T47D (cell line): ENCODE results near the gene DMWD.
"Not testable (repeated sequence)": the region's sequence is repeated elsewhere in the genome, so short reads cannot be mapped to it uniquely, and the experiment has no call there.

Experiments
- DNase-seq, 2 experiments: peaks; one replicate each; pipeline versions ENCODE4 v3.0.0 to v3.0.0-alpha.2; 2011 to 2012; ENCODE audit warnings: low read depth in 1 of 2, low spot score in 1 of 2
- JUND ChIP-seq: IDR thresholded peaks from 2 replicates; pipeline ENCODE4 v1.6.1; 2012; ENCODE audit warnings: low read depth
- in situ Hi-C: cut with HindIII; loops from 2 replicates; pipeline ENCODE4 v1.10.0; 2016; ENCODE audit warnings: low sequenced_read_pairs, low pct_unique_long_range_greater_than_20kb

DMWD gene

GRCh38 chr19:45805719-45806118, 13.1 kb upstream of the DMWD start:
- no peak for TF ChIP-seq JUND
- no peak for DNase-seq
- in situ Hi-C loops: no loop called here

DNA sequence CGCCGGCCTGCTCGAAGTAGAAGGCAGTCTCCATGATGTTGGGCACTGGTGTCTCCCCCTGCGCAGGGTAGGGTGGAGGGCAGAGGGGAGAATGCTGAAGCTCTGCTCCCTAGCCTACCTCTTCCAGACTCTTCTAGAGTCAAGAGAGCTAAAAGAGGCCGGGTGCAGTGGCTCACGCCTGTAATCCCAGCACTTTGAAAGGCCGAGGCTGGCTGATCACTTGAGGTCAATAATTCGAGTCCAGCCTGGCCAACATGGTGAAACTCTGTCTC, 12.2 kb upstream of the DMWD start:
- TF ChIP-seq JUND: no peak
- in situ Hi-C loops: no loop called here
- no peak for DNase-seq

GRCh38 chr19:45804140-45804958, 11.7 kb upstream of the DMWD start:
- no peak for TF ChIP-seq JUND
- in situ Hi-C loops: no loop called here
- DNase-seq: no peak

DNA sequence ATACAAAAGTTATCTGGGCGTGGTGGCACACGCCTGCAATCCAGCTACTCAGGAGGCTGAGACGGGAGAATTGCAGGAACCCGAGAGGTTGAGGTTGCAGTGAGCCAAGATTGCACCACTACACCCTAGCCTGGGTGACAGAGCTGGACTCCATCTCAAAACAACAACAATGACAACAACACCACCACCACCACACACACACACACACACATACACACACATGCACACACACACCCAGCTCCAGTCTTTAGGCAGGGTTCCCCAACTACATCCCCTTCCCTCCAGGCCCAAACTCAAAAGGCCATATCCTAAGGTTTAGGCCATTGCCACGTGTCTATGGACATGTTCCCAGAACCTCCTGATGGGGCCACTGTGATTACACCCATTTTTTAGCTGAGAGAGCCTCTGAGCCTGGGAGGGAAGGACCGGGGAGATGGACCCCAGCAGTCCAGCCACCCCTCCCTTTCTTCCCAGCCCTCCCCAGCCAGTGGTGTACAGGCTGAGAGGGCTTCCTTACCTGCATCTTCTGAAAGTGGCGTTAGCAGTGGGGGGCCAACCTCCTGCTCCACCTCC, 9.0 kb upstream of the DMWD start:
- TF ChIP-seq JUND: no peak
- in situ Hi-C loops: no loop called here
- DNase-seq: no peak

DNA sequence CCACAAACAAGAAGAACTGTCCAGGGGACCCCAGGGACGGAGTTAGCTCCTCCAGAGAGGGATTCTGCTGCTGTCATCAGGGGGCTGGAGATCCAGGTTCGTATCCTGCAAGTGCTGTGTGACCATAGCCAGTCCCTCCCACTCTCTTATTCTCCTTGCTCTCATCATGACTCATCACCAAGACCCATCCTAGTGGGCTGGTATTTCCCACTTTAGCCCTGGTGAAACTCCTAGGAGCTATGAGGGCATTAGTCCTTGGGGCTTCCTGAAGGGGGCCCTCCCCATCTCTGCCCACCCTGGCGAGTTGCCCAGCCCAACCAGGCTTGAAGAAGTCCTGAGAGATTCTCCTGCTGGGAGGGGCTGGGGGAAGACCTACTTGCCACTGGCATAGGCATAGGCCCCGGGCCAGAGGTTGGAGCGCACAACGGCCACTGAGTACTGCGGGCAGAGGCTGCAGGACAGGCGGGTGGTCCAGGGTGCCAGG, 7.5 kb upstream of the DMWD start:
- no peak for TF ChIP-seq JUND
- DNase-seq: no peak
- in situ Hi-C loops: no loop called here

- in situ Hi-C loops: not testable (repeated sequence)
- peak in 1 of 2 experiments; percentile 65 for DNase-seq
These were observed 6.9 kb upstream of the DMWD start for GRCh38 chr19:45799541-45799940.

DNA sequence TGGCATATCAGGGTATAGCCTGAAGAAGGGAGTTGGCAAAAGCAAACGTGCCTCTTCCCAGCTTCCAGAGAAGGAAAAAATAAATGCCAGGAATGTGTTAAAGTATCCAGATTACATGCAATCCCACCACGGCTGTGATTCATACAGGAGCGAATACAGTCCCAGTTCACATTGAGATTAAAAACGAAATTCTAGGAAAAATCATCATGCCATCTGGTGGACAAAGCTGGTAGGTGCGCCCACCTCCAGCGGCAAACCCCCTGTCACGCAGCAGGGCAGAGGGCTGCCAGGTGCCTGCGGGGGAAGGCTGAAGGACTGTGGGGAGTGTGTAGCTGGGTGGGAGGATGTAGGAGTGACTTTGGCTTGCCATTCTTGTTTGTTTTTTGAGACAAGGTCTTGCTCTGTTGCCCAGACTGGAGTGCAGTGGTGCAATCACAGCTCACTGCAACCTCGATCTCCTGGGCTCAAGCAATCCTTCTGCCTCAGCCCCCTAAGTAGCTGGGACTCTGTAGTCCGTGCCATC, 6.4 kb upstream of the DMWD start:
- DNase-seq: peak in 1 of 2 experiments; percentile 46
- in situ Hi-C loops: no loop called here
- TF ChIP-seq JUND: no peak

DNA sequence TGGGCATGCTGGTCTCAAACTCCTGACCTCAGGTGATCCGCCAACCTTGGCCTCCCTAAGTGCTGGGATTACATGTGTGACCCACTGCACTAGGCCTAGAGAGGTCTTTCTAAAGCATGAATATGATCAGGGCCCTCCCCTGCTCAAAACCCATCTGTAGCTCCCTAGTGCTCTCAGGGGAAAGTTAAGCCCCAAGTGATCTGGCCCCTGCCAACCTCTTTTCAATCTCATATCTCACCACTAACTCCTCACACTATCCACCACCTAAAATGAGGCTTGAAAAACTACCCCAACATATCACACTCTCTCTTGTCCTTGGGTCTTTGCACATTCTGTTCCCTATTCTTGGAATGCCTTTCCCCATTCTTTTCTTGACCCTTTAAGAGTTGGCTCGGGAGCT, 2.0 kb upstream of the DMWD start:
- in situ Hi-C loops: no loop called here
- TF ChIP-seq JUND: no peak
- DNase-seq: no peak

- TF ChIP-seq JUND: no peak
- DNase-seq: no peak
- in situ Hi-C loops: no loop called here
These were observed 1.2 kb upstream of the DMWD start for GRCh38 chr19:45793876-45794275.

DNA sequence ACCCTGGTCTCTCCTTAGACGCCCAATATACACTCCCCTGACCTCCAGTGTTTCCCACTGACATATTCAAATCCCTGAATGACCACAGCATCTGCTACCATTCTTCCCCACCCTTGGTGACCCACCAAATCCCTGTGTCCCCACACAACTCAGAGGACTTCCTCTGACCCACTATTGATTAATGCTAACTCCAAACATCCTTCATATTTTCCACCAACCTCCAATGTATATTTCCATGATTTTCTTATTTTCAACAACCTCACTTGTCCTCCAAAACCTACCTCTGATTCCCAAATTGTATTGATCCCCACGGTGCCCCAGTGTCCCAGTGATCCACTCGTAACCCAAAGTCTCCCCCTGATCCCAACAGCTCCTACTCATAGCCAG, 526 bp upstream of the DMWD start:
- no peak for DNase-seq
- in situ Hi-C loops: no loop called here
- TF ChIP-seq JUND: no peak

GRCh38 chr19:45791744-45792469, 738 bp downstream of the DMWD start:
- no peak for DNase-seq
- no peak for TF ChIP-seq JUND
- in situ Hi-C loops: no loop called here

GRCh38 chr19:45790942-45791341, 1.7 kb downstream of the DMWD start:
- in situ Hi-C loops: no loop called here
- DNase-seq: no peak
- TF ChIP-seq JUND: no peak
